GM19397 (cell line): ENCODE measurements around the gene ABTB2.
"Not testable (repeated sequence)": the region's sequence is repeated elsewhere in the genome, so short reads cannot be mapped to it uniquely, and the experiment has no call there.

Experiments used
- ATAC-seq: cut with Tn5 transposase; IDR thresholded peaks from one replicate; pipeline ENCODE4 v1.9.1; 2021; ENCODE audit warnings: mild to moderate bottlenecking, moderate library complexity; ENCODE audit not compliant: unreplicated experiment

The ABTB2 gene

GRCh38 chr11:34266090-34266912, 91.5 kb downstream of the ABTB2 start:
- no peak for ATAC-seq

- no peak for ATAC-seq
These were observed 93.3 kb downstream of the ABTB2 start for GRCh38 chr11:34264303-34265110.

- ATAC-seq = no peak
These were observed 94.2 kb downstream of the ABTB2 start for GRCh38 chr11:34263441-34264091.

GRCh38 chr11:34262531-34263081, 95.2 kb downstream of the ABTB2 start:
- ATAC-seq = no peak

GRCh38 chr11:34261820-34262219, 96.0 kb downstream of the ABTB2 start:
- ATAC-seq = no peak

GRCh38 chr11:34261095-34261494, 96.7 kb downstream of the ABTB2 start:
- ATAC-seq = no peak

GRCh38 chr11:34260072-34260575, 97.7 kb downstream of the ABTB2 start:
- ATAC-seq = no peak

GRCh38 chr11:34259087-34259486, 98.7 kb downstream of the ABTB2 start:
- ATAC-seq = no peak

- ATAC-seq = no peak
These were observed 101.2 kb downstream of the ABTB2 start for GRCh38 chr11:34256626-34257025.

- no peak for ATAC-seq
These were observed 101.7 kb downstream of the ABTB2 start for GRCh38 chr11:34256150-34256549.

GRCh38 chr11:34255101-34255500, 102.7 kb downstream of the ABTB2 start:
- ATAC-seq = no peak

- no peak for ATAC-seq
These were observed 103.8 kb downstream of the ABTB2 start for GRCh38 chr11:34254011-34254410.

- no peak for ATAC-seq
These were observed 105.2 kb downstream of the ABTB2 start for GRCh38 chr11:34252651-34253050.

- ATAC-seq = no peak
These were observed 105.8 kb downstream of the ABTB2 start for GRCh38 chr11:34252015-34252414.

GRCh38 chr11:34251589-34251980, 106.2 kb downstream of the ABTB2 start:
- ATAC-seq = no peak

GRCh38 chr11:34250732-34251588, 106.8 kb downstream of the ABTB2 start:
- ATAC-seq = peak; percentile 86

- no peak for ATAC-seq
These were observed 107.6 kb downstream of the ABTB2 start for GRCh38 chr11:34250211-34250610.

- no peak for ATAC-seq
These were observed 108.4 kb downstream of the ABTB2 start for GRCh38 chr11:34249439-34249838.

GRCh38 chr11:34246511-34246910, 111.3 kb downstream of the ABTB2 start:
- ATAC-seq = not testable (repeated sequence)

GRCh38 chr11:34245041-34245440, 112.8 kb downstream of the ABTB2 start:
- ATAC-seq = no peak
